Tibial artery (tissue), 4 donors: ENCODE data around the gene ADAM22.

Source experiments
- DNase-seq, 2 donors: peaks; one replicate each; pipeline ENCODE4 v3.0.0-alpha.2; 2019
- H3K27ac ChIP-seq, 2 donors: fragments of 200-600 bp; sonication (generic) in 1 of 2; 1 replicate in 1 of 2; 2 replicates in 1 of 2; pipeline ENCODE4 v1.5.1; 2018 to 2019; ENCODE audit warnings: mild to moderate bottlenecking in 1 of 2
- H3K27me3 ChIP-seq, 2 donors: fragments of 200-600 bp; sonication (generic) in 1 of 2; one replicate each; pipeline versions ENCODE4 v1.5.1 to v1.6.0; 2016 to 2019
- H3K36me3 ChIP-seq, 3 donors: fragments of 200-600 bp; sonication (generic) in 2 of 3; one replicate each; pipeline ENCODE4 v1.5.1; 2016 to 2019; ENCODE audit warnings: mild to moderate bottlenecking in 2 of 3
- H3K4me1 ChIP-seq, 4 donors: fragments of 200-600 bp; sonication (generic) in 2 of 4; 1 replicate in 3 of 4; 2 replicates in 1 of 4; pipeline ENCODE4 v1.5.1; 2016 to 2019
- H3K4me3 ChIP-seq, 2 donors: fragments of 200-600 bp; sonication (generic) in 1 of 2; 1 replicate in 1 of 2; 2 replicates in 1 of 2; pipeline ENCODE4 v1.5.1; 2018 to 2019; ENCODE audit warnings: mild to moderate bottlenecking in 2 of 2
- H3K9me3 ChIP-seq, 3 donors: fragments of 200-600 bp; sonication (generic) in 1 of 3; one replicate each; pipeline ENCODE4 v1.5.1; 2016 to 2019
- intact Hi-C: fragments of 100-400 bp; cut with DNase I; formaldehyde crosslinking; loops from one replicate; pipeline ENCODE4 v1.15.0; 2023; ENCODE audit warnings: low total_unique reads
- TF ChIP-seq, protein P1 (sequence below), 2 experiments: fragments of 200-600 bp in 1 of 2; fragments of 450-650 bp in 1 of 2; IDR thresholded peaks; one replicate each; pipeline ENCODE4 v1.5.1; 2017 to 2019; ENCODE audit warnings: antibody characterized with exemption in 2 of 2, mild to moderate bottlenecking in 1 of 2, moderate library complexity in 1 of 2

ADAM22 gene

DNA sequence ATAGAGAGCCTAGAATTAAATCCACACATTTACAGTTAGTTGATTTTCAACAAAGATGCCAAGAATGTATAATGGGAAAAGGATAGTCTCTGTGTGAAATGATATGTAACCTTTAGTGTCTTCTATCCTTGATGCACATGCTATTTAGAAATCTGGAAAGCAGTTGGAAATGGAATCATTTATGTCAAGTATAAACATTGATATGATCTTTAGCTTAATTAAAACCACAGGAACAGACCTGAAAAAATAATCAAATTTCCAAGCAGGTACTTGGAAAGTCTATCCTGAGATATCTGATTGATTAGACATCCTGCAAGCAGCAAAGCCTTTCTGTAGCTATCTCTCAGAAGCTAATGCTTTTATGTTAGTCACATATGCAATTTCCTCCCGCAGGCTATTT is 310.2 kb downstream of the ADAM22 start:
- no peaks in the 10 kb centered on the region for H3K36me3 ChIP-seq
- H3K27me3 ChIP-seq, result no peaks in the 10 kb centered on the region
- no peak overlapping the region for H3K4me3 ChIP-seq
- no peak overlapping the region for H3K27ac ChIP-seq
- no peaks in the 10 kb centered on the region for H3K9me3 ChIP-seq
- peaks cover 0 to 4% (median 0%) of the 10 kb centered on the region in 4 donors for H3K4me1 ChIP-seq
- intact Hi-C loops, result no loop called here
- TF ChIP-seq, protein P1, sequence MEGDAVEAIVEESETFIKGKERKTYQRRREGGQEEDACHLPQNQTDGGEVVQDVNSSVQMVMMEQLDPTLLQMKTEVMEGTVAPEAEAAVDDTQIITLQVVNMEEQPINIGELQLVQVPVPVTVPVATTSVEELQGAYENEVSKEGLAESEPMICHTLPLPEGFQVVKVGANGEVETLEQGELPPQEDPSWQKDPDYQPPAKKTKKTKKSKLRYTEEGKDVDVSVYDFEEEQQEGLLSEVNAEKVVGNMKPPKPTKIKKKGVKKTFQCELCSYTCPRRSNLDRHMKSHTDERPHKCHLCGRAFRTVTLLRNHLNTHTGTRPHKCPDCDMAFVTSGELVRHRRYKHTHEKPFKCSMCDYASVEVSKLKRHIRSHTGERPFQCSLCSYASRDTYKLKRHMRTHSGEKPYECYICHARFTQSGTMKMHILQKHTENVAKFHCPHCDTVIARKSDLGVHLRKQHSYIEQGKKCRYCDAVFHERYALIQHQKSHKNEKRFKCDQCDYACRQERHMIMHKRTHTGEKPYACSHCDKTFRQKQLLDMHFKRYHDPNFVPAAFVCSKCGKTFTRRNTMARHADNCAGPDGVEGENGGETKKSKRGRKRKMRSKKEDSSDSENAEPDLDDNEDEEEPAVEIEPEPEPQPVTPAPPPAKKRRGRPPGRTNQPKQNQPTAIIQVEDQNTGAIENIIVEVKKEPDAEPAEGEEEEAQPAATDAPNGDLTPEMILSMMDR (IDR thresholded peaks at IDR 0.05), result no peak
- no peak for DNase-seq
